Measurements from ENCODE around the gene CITED1. TPM values are rescaled to one million over a fixed set of nuclear protein-coding genes. Genes with fewer than 3 reads are reported as not detected.
A peak's percentile ranks its signal among the peaks of the same experiment; 100 is the strongest.

Gene CITED1
- total RNA-seq, 1 donor from 2014 or later = not detected

GRCh38 chrX:72308566-72309296 is 3.0 kb upstream of the CITED1 start:
- DNase-seq (ENCODE audit: low spot score) = peak; percentile 57

GRCh38 chrX:72308209-72308565 is 2.5 kb upstream of the CITED1 start:
- no peak for DNase-seq (ENCODE audit: low spot score)

GRCh38 chrX:72307646-72308051 is 1.9 kb upstream of the CITED1 start:
- DNase-seq (ENCODE audit: low spot score) = no peak

- DNase-seq (ENCODE audit: low spot score) = peak; percentile 65
These were observed 1.3 kb upstream of the CITED1 start for GRCh38 chrX:72306851-72307645.

GRCh38 chrX:72306085-72306801 is 529 bp upstream of the CITED1 start:
- no peak for DNase-seq (ENCODE audit: low spot score)

GRCh38 chrX:72304877-72305276 is 837 bp downstream of the CITED1 start:
- no peak for DNase-seq (ENCODE audit: low spot score)

- DNase-seq (ENCODE audit: low spot score) = no peak
These were observed 3.9 kb downstream of the CITED1 start for GRCh38 chrX:72301781-72302180.

- no peak for DNase-seq (ENCODE audit: low spot score)
These were observed 5.7 kb downstream of the CITED1 start for GRCh38 chrX:72299891-72300630.

GRCh38 chrX:72297953-72298730 is 7.6 kb downstream of the CITED1 start:
- no peak for DNase-seq (ENCODE audit: low spot score)

GRCh38 chrX:72296991-72297390 is 8.7 kb downstream of the CITED1 start:
- no peak for DNase-seq (ENCODE audit: low spot score)

- DNase-seq (ENCODE audit: low spot score) = no peak
These were observed 10.0 kb downstream of the CITED1 start for GRCh38 chrX:72295745-72296144.

- DNase-seq (ENCODE audit: low spot score) = no peak
These were observed 11.2 kb downstream of the CITED1 start for GRCh38 chrX:72294497-72294896.

GRCh38 chrX:72282302-72282701 is 23.4 kb downstream of the CITED1 start:
- no peak for DNase-seq (ENCODE audit: low spot score)

- DNase-seq (ENCODE audit: low spot score) = no peak
These were observed 25.3 kb downstream of the CITED1 start for GRCh38 chrX:72280321-72280845.

GRCh38 chrX:72276478-72276953 is 29.2 kb downstream of the CITED1 start:
- DNase-seq (ENCODE audit: low spot score) = no peak

GRCh38 chrX:72274526-72274925 is 31.2 kb downstream of the CITED1 start:
- no peak for DNase-seq (ENCODE audit: low spot score)

GRCh38 chrX:72273718-72274117 is 32.0 kb downstream of the CITED1 start:
- DNase-seq (ENCODE audit: low spot score) = no peak

- no peak for DNase-seq (ENCODE audit: low spot score)
These were observed 32.8 kb downstream of the CITED1 start for GRCh38 chrX:72272868-72273267.

GRCh38 chrX:72271812-72272211 is 33.9 kb downstream of the CITED1 start:
- DNase-seq (ENCODE audit: low spot score) = peak; percentile 47

GRCh38 chrX:72271091-72271788 is 34.5 kb downstream of the CITED1 start:
- DNase-seq (ENCODE audit: low spot score) = no peak

Measured in ureter (tissue), 1 donor.